Gastroesophageal sphincter (tissue), 4 donors: ENCODE measurements around the gene CD8B. TPM values are rescaled to one million over a fixed set of nuclear protein-coding genes. Genes with fewer than 3 reads are reported as not detected.

Source experiments
- ATAC-seq: fragments of 150-250 bp; one replicate; pipeline ENCODE4 v1.9.1; 2016; ENCODE audit warnings: mild to moderate bottlenecking, moderate library complexity
- H3K27ac ChIP-seq, 4 donors: fragments of 200-600 bp; sonication (generic) in 3 of 4; 1 replicate in 3 of 4; 2 replicates in 1 of 4; pipeline ENCODE4 v1.5.1; 2016 to 2019
- H3K27me3 ChIP-seq: fragments of 200-600 bp; sonication (generic); one replicate; pipeline ENCODE4 v1.5.1; 2019
- H3K36me3 ChIP-seq, 2 donors: fragments of 200-600 bp; sonication (generic); one replicate each; pipeline ENCODE4 v1.5.1; 2019; ENCODE audit warnings: control low read depth in 1 of 2
- H3K4me1 ChIP-seq, 3 donors: fragments of 200-600 bp; sonication (generic); 1 replicate in 2 of 3; 2 replicates in 1 of 3; pipeline ENCODE4 v1.5.1; 2016 to 2019; ENCODE audit warnings: control low read depth in 2 of 3
- H3K4me3 ChIP-seq, 2 donors: fragments of 200-600 bp; sonication (generic); one replicate each; pipeline ENCODE4 v1.5.1; 2019; ENCODE audit warnings: mild to moderate bottlenecking in 1 of 2, moderate library complexity in 1 of 2
- H3K9me3 ChIP-seq, 3 donors: fragments of 200-600 bp; sonication (generic); one replicate each; pipeline ENCODE4 v1.5.1; 2017 to 2019; ENCODE audit warnings: control low read depth in 2 of 3
- CTCF ChIP-seq, 4 experiments: fragments of 200-600 bp in 2 of 4; fragments of 450-650 bp in 2 of 4; sonication (generic) in 1 of 4; IDR thresholded peaks; one replicate each; pipeline ENCODE4 v1.5.1; 2017 to 2019; ENCODE audit warnings: antibody characterized with exemption in 4 of 4, mild to moderate bottlenecking in 2 of 4, moderate library complexity in 2 of 4
- EP300 ChIP-seq: sonication (generic); formaldehyde crosslinking; IDR thresholded peaks from one replicate; pipeline ENCODE4 v1.6.1; 2017; ENCODE audit warnings: antibody characterized with exemption, mild to moderate bottlenecking
- POLR2A ChIP-seq, 2 donors: fragments of 450-650 bp; IDR thresholded peaks; one replicate each; pipeline ENCODE4 v1.6.1; 2017; ENCODE audit warnings: antibody characterized with exemption in 2 of 2, mild to moderate bottlenecking in 2 of 2, moderate library complexity in 1 of 2
- POLR2AphosphoS5 ChIP-seq: sonication (generic); formaldehyde crosslinking; IDR thresholded peaks from one replicate; pipeline ENCODE4 v1.6.1; 2017; ENCODE audit warnings: antibody characterized with exemption
- WGBS, 2 donors: methylation state at CpG; one replicate each; pipeline ENCODE4 v1.1.5; 2018; ENCODE audit warnings: low coverage in 1 of 2; 5-methylcytosine and 5-hydroxymethylcytosine counted together
- total RNA-seq, 4 donors: library from RNA; depleted of rRNA; stranded (reverse); fragments of >200 nt; gene quantifications; one replicate each; pipeline ENCODE4 v1.1.0, GENCODE V29; 2016

Gene CD8B
- total RNA-seq, 4 donors from 2014 or later = 0.81 to 1.6 TPM; not detected in 2

DNA sequence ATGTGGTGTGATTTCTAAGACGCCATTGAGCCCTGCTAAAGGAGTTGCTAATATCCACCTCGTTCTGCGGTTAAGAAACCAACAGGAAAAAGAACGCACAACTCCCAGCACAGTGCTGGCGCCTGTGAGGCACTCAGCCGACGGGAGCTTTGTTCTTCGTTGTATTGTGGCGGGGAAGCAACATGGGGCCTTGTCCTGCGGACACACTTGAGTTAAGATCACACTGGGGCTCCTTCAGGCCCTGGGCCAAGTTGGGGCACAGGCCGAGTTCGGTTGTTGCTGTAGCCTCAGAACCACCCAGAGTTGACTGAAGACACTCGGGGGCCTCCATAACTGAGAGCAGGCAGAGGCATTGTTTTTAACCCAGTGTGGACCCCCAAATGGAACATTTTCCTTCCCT lies 40.4 kb downstream of the CD8B start:
- no peak for TF ChIP-seq CTCF (IDR thresholded peaks at IDR 0.05)
- no peak for TF ChIP-seq EP300
- no peak for TF ChIP-seq POLR2AphosphoS5
- TF ChIP-seq POLR2A (IDR thresholded peaks at IDR 0.05) = no peak
- 80 to 85% methylated on average over 3 to 7 of the region's 13 CpGs for WGBS, 2 donors
- ATAC-seq = no peak

DNA sequence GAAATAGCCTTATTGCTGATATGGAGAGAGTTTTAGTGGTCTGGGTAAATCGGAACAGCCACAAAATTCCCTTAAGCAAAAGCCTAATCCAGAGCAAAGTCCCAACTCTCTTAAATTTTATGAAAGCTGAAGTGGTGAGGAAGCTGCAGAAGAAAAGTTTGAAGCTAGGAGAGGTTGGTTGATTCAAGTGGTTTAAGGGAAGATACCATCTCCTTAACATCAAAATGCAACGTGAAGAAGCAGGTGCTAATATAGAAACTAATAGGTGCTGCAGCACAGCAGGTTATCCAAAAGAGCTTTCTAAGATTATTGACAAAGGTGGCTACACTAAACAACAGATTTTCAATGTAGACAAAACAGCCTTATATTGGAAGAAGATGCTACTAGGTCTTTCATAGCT lies 42.7 kb downstream of the CD8B start:
- H3K27ac ChIP-seq = no peak overlapping the region
- peaks cover 0 to 23% (median 0%) of the 10 kb centered on the region in 3 donors for H3K9me3 ChIP-seq
- ATAC-seq = no peak
- H3K27me3 ChIP-seq = peaks cover 25% of the 10 kb centered on the region
- H3K4me1 ChIP-seq = no peaks in the 10 kb centered on the region
- TF ChIP-seq POLR2AphosphoS5 = no peak
- TF ChIP-seq POLR2A (IDR thresholded peaks at IDR 0.05) = no peak
- no peak for TF ChIP-seq EP300
- TF ChIP-seq CTCF (IDR thresholded peaks at IDR 0.05) = no peak
- no peak overlapping the region for H3K4me3 ChIP-seq
- H3K36me3 ChIP-seq = no peaks in the 10 kb centered on the region
- 85 to 100% methylated on average over 1 to 2 of the region's 2 CpGs for WGBS, 2 donors

More for the DNA sequence above, 40.4 kb downstream of the CD8B start:
- Histone ChIP-seq H3K36me3 (no peaks in the 10 kb centered on the region), H3K9me3 (peaks cover 0 to 23% (median 0%) of the 10 kb centered on the region in 3 donors), H3K27ac (no peak overlapping the region), H3K27me3 (peaks cover 24% of the 10 kb centered on the region), H3K4me1 (no peaks in the 10 kb centered on the region), H3K4me3 (no peak overlapping the region)

DNA sequence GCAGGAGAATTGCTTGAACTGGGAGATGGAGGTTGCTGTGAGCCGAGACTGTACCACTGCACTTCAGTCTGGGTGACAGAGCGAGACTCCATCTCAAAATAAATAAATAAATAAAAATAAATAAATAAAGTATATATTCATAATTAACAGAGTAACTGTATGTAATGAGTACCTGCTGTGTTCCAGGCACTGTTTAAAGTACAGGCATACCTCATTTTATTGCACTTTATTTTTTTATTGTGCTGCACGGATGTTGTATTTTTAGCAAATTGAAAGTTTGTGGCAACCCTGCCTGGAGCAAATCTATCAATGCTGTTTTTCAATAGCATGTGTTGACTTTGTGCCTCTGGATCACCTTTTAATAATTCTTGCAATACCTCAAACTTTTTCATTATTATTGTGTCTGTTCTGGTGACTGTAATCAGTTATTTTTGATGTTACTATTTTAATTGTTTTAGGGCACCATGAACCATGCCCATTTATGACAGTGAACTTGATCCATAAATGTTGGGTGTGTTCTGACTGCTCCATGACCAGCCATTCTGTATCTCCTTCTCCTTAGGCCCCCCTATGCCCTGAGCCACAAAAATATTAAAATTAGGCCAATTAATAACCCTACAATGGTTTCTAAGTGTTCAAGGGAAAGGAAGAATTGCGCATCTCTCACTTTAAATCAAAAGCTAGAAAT lies 43.4 kb downstream of the CD8B start:
- no peak overlapping the region for H3K27ac ChIP-seq
- TF ChIP-seq EP300 = no peak
- no peak for TF ChIP-seq CTCF (IDR thresholded peaks at IDR 0.05)
- no peak for TF ChIP-seq POLR2A (IDR thresholded peaks at IDR 0.05)
- TF ChIP-seq POLR2AphosphoS5 = no peak
- WGBS, 2 donors = 90 to 96% methylated on average over 3 to 4 of the region's 4 CpGs
- no peak for ATAC-seq
- no peak overlapping the region for H3K4me3 ChIP-seq
- H3K4me1 ChIP-seq = no peaks in the 10 kb centered on the region
- peaks cover 0 to 18% (median 0%) of the 10 kb centered on the region in 3 donors for H3K9me3 ChIP-seq
- H3K36me3 ChIP-seq = no peaks in the 10 kb centered on the region
- peaks cover 26% of the 10 kb centered on the region for H3K27me3 ChIP-seq

DNA sequence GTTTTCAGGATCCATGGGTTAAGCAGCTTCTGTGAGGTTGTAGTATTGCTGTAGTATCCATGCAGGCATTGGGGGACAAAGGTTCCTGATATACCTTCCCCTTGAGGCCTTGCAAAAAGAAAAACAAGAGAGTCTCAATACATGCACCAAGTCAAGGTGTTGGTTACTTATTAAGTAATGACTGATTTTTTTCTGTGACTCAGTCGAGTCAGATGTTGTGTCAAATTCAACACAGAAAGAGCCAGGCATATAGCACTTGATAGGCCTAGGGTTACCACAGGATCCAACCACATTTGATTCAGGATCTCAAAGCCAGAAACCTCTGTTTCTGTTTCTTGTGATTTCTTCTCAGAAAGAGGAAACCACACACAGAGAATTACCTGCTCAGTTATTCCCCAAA lies 46.1 kb downstream of the CD8B start:
- Histone ChIP-seq H3K4me1 (no peaks in the 10 kb centered on the region), H3K36me3 (no peaks in the 10 kb centered on the region), H3K27me3 (peaks cover 52% of the 10 kb centered on the region), H3K27ac (no peak overlapping the region), H3K9me3 (no peaks in the 10 kb centered on the region), H3K4me3 (no peak overlapping the region)
- TF ChIP-seq POLR2AphosphoS5 (no peak), EP300 (no peak), POLR2A (IDR thresholded peaks at IDR 0.05) (no peak), CTCF (IDR thresholded peaks at IDR 0.05) (no peak)
- 88% methylated on average over 1 of the region's 1 CpG; no CpG with 5 or more reads in 1 of the 2 donors for WGBS, 2 donors
- no peak for ATAC-seq

- Histone ChIP-seq H3K27ac (no peak overlapping the region), H3K27me3 (peaks cover 70% of the 10 kb centered on the region), H3K36me3 (no peaks in the 10 kb centered on the region), H3K9me3 (no peaks in the 10 kb centered on the region), H3K4me1 (peaks cover 0 to 29% (median 9%) of the 10 kb centered on the region in 3 donors), H3K4me3 (peak overlapping the region in 1 of 2 donors; percentile 8)
- WGBS, 2 donors = 27 to 46% methylated on average over 7 to 16 of the region's 43 CpGs
- TF ChIP-seq CTCF (IDR thresholded peaks at IDR 0.05) (no peak), POLR2A (IDR thresholded peaks at IDR 0.05) (no peak)
- ATAC-seq = no peak
These were observed 52.1 kb downstream of the CD8B start for GRCh38 chr2:86809481-86810121.
